Ectodermal cell (in vitro differentiated cells): ENCODE results near the gene EFHD2.
"Not testable (repeated sequence)": the region's sequence is repeated elsewhere in the genome, so short reads cannot be mapped to it uniquely, and the experiment has no call there.

Experiments
- H3K27ac ChIP-seq: 2 replicates; pipeline ENCODE4 v1.7.0; 2013; ENCODE audit warnings: mild to moderate bottlenecking, low read depth, low read length; ENCODE audit not compliant: insufficient read depth, poor library complexity, severe bottlenecking
- H3K27me3 ChIP-seq: 2 replicates; pipeline ENCODE4 v1.7.0; 2013; ENCODE audit warnings: mild to moderate bottlenecking, low read length; ENCODE audit not compliant: insufficient read depth, control insufficient read depth, poor library complexity, severe bottlenecking
- H3K36me3 ChIP-seq: one replicate; pipeline ENCODE4 v1.7.0; 2013; ENCODE audit warnings: low read length; ENCODE audit not compliant: control insufficient read depth, insufficient read depth
- H3K4me1 ChIP-seq: one replicate; pipeline ENCODE4 v1.7.0; 2013; ENCODE audit warnings: low read length; ENCODE audit not compliant: control insufficient read depth, insufficient read depth
- H3K4me3 ChIP-seq: 2 replicates; pipeline ENCODE4 v1.7.0; 2013; ENCODE audit warnings: low read depth, low read length, control low read depth; ENCODE audit not compliant: insufficient read depth
- H3K9me3 ChIP-seq: 2 replicates; pipeline ENCODE4 v1.7.0; 2013; ENCODE audit warnings: mild to moderate bottlenecking, low read length, moderate library complexity; ENCODE audit not compliant: control insufficient read depth
- WGBS, 2 experiments: methylation state at CpG; one replicate each; pipeline ENCODE4 v1.1.7; 2013; ENCODE audit warnings: missing lambda C conversion rate in 2 of 2; 5-methylcytosine and 5-hydroxymethylcytosine counted together

Gene EFHD2

DNA sequence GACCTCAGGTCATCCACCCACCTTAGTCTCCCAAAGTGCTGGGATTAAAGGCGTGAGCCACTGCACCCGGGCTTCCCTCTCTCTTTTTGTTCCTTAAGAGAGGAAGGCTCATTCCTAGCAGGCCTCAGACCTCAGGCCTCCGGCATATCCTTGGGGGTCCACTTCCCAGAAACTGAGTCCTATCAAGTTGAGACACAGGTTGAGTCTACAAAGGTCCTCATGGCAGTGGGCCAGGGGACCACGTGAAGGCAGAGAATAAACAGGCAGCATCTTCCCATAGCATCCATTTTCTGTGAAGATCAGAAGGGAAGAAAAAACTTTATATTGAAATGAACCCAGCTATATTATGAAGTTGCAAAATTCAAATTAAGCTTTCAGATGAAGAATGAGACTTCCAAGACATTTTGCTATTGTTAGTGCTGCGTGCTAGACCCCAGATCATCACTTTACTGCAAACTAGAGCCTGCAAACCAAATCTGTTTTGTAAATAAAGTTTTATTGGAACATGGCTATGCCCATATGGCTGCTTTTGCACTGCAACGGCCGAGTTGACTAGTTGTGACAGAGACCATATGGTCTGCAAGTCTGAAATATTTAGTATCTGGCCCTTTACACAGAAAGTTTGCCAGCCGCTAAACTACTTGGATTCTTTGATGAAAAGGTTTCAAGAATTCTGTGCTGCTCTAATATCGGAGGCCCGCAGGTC lies 43.3 kb downstream of the EFHD2 start:
- 93 to 95% methylated on average over 10 of the region's 10 CpGs for WGBS, 2 experiments
- Histone ChIP-seq H3K36me3 (no peaks in the 10 kb centered on the region), H3K4me1 (no peaks in the 10 kb centered on the region), H3K4me3 (no peak overlapping the region), H3K9me3 (no peaks in the 10 kb centered on the region), H3K27ac (no peak overlapping the region), H3K27me3 (no peaks in the 10 kb centered on the region)

DNA sequence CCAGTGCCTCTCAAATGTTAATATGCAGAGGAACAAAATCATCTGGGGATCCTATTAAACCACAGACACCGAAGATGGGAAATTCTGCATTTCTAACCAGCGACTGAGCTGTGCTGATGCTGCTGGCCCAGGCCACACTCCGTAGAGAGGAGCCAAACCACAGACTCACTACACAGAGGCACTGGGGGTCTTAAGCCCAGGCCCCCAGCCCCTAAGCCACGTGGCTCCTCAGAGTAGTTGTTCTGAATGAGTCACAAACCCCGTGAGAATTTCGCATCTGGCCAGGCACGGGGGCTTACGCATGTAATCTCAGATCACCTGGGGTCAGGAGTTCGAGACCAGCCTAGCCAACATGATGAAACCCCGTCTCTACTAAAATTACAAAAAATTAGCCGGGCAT lies 44.0 kb downstream of the EFHD2 start:
- H3K27me3 ChIP-seq = no peaks in the 10 kb centered on the region
- no peaks in the 10 kb centered on the region for H3K9me3 ChIP-seq
- no peaks in the 10 kb centered on the region for H3K4me1 ChIP-seq
- 84 to 89% methylated on average over 11 of the region's 11 CpGs for WGBS, 2 experiments
- no peak overlapping the region for H3K27ac ChIP-seq
- H3K4me3 ChIP-seq = no peak overlapping the region
- H3K36me3 ChIP-seq = no peaks in the 10 kb centered on the region

DNA sequence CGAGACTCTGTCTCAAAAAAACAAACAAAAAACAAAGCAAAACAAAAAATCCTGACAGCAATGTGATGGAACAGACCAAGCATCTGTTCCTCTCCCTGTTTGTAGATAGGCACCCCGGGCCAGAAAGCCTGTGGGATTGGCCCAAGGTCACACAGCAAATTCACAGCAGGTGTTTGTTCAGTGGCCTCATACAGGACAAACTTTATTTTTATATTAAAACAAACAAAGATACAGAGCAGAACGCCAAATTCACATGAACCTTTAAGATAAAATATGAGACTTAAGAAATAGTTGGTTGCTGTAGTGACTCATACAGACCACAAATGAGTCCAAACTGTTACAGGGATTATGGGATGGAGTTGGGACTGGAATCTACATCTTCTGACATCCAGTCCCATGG lies 44.6 kb downstream of the EFHD2 start:
- Histone ChIP-seq H3K27me3 (no peaks in the 10 kb centered on the region), H3K4me1 (no peaks in the 10 kb centered on the region), H3K4me3 (no peak overlapping the region), H3K36me3 (no peaks in the 10 kb centered on the region), H3K9me3 (no peaks in the 10 kb centered on the region), H3K27ac (no peak overlapping the region)
- 86 to 94% methylated on average over 2 to 3 of the region's 3 CpGs for WGBS, 2 experiments

DNA sequence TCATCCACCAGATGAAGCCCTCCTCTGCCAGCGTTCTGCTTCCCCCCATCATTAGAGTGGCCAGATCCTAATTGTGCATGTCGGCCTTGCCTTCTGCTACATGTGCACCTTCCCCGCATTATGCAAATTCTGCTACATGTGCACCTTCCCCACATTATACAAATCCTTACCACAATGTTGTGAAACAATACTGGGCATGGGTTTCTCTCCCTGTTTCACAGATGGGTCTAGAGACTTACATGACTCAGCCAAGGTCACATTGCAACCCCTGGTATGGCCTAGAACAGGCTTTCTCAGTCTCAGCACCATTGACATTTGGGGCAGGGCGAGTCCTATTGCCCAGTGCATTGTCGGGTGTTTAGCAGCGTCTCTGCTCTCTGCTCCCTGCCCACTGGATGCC lies 45.8 kb downstream of the EFHD2 start:
- 64 to 69% methylated on average over 6 of the region's 6 CpGs for WGBS, 2 experiments
- Histone ChIP-seq H3K27ac (no peak overlapping the region), H3K27me3 (no peaks in the 10 kb centered on the region), H3K36me3 (no peaks in the 10 kb centered on the region), H3K4me3 (no peak overlapping the region), H3K9me3 (no peaks in the 10 kb centered on the region), H3K4me1 (no peaks in the 10 kb centered on the region)

- H3K36me3 ChIP-seq = no peaks in the 10 kb centered on the region
- WGBS, 2 experiments = 95 to 96% methylated on average over 7 to 8 of the region's 8 CpGs
- H3K4me1 ChIP-seq = no peaks in the 10 kb centered on the region
- no peaks in the 10 kb centered on the region for H3K27me3 ChIP-seq
- no peak within 1 kb of the TSS for H3K27ac ChIP-seq
- no peak within 1 kb of the TSS for H3K4me3 ChIP-seq
- no peaks in the 10 kb centered on the region for H3K9me3 ChIP-seq
Observed at GRCh38 chr1:15456313-15456954, 46.7 kb downstream of the EFHD2 start, which contains the start of gene CELA2A. CELA2A (plus strand) TSS chr1:15456732; CDS start chr1:15456754, 22 bp downstream.

GRCh38 chr1:15457585-15457984 lies 47.9 kb downstream of the EFHD2 start:
- Histone ChIP-seq H3K27ac (no peak overlapping the region), H3K9me3 (no peaks in the 10 kb centered on the region), H3K36me3 (no peaks in the 10 kb centered on the region), H3K4me3 (no peak overlapping the region), H3K27me3 (no peaks in the 10 kb centered on the region), H3K4me1 (no peaks in the 10 kb centered on the region)
- whole genome bisulfite sequencing, 2 experiments = 91 to 100% methylated on average over 1 to 2 of the region's 2 CpGs

DNA sequence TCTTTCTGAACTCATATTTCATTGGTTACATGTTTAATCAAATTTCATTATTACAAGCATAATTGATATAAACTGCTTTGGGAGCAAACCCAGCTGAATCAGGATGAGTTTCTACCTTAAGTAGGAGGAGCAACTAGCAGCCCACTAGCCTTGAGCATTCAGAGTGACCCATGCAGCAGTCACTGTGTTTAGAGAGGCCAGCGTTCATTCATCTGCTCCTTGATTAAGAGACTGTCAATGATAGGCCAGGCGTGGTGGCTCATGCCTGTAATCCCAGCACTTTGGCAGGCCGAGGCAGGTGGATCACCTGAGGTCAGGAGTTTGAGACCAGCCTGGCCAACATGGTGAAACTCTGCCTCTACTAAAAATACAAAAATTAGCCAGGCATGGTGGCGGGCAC lies 48.7 kb downstream of the EFHD2 start:
- not testable (repeated sequence) for H3K9me3 ChIP-seq, H3K27me3 ChIP-seq, H3K4me1 ChIP-seq, H3K4me3 ChIP-seq, H3K36me3 ChIP-seq, H3K27ac ChIP-seq
- WGBS, 2 experiments = 82 to 84% methylated on average over 4 of the region's 4 CpGs

DNA sequence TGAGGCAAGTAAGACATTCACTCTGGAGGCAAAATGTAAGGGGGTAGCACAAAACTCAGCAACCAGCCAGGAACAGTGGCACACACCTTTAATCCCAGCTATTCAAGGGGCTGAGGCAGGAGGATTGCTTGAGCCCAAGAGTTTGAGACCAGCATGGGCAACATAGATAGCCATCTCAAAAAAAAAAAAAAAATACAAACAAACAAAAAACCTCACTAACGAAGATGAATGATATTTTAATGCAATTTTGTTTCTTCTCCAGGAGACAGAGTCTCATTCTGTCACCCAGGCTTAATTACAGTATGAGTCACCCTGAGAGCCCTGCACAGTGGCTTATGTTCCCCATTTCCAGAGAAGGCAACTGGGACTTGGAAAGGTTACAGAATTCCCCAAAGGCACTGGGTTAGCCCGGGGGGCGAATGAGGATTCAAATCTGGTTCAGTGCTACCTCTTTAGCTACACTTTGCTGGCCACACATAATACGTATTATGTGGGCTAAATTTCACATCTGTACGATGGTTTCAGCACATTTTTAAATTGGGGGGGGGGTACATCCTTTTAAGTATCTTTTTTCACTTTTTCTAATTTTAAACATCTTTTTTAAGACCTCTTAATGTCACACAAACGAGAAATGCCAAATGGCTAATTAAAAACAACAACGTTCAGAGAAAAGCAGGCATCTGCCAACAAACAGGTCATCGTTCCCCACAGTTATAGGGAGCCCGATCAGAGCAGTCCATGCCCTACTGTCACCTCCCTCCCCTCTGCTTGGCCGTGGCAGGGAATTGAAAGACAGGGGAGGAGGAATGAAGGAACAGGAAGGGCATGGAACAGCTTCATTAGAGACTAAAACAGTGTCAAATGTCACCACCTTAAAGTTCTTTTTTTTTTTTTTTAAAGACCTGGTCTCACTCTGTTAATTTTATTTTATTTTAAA lies 50.4 kb downstream of the EFHD2 start:
- Histone ChIP-seq H3K27ac (no peak overlapping the region), H3K36me3 (no peaks in the 10 kb centered on the region), H3K4me3 (no peak overlapping the region), H3K9me3 (no peaks in the 10 kb centered on the region), H3K27me3 (no peaks in the 10 kb centered on the region), H3K4me1 (no peaks in the 10 kb centered on the region)
- WGBS, 2 experiments = 85 to 92% methylated on average over 9 to 10 of the region's 10 CpGs

DNA sequence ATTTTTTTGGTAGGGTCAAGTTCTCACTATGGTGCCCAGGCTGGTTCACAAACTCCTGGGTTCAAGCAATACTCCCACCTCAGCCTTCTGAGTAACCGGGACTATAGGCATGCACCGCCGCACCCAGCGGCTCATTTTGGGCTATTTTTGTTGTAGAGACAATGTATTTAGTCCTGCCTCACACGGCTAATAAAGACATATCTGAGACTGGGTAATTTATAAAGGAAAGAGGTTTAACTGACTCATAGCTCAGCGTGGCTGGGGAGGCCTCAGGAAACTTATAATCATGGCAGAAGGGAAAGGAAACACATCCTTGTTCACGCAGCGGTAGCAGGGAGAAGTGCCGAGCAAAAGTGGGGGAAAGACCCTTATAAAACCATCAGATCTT lies 51.0 kb downstream of the EFHD2 start:
- H3K4me3 ChIP-seq = no peak overlapping the region
- no peaks in the 10 kb centered on the region for H3K36me3 ChIP-seq
- no peaks in the 10 kb centered on the region for H3K9me3 ChIP-seq
- no peak overlapping the region for H3K27ac ChIP-seq
- WGBS, 2 experiments = 92 to 93% methylated on average over 9 of the region's 9 CpGs
- H3K27me3 ChIP-seq = no peaks in the 10 kb centered on the region
- no peaks in the 10 kb centered on the region for H3K4me1 ChIP-seq
